HUDEP-2 (cell line): Measurements from ENCODE around the gene HACD4.
"Not testable (repeated sequence)": the region's sequence is repeated elsewhere in the genome, so short reads cannot be mapped to it uniquely, and the experiment has no call there.

Experiments used
- DNase-seq, 76 experiments: peaks; one replicate each; lab custom pipeline; 2025; ENCODE audit not compliant: unreplicated experiment in 76 of 76; lab: John Stamatoyannopoulos, UW

HACD4 gene

GRCh38 chr9:21016701-21017491, 14.5 kb downstream of the HACD4 start:
- DNase-seq = no peak

DNA sequence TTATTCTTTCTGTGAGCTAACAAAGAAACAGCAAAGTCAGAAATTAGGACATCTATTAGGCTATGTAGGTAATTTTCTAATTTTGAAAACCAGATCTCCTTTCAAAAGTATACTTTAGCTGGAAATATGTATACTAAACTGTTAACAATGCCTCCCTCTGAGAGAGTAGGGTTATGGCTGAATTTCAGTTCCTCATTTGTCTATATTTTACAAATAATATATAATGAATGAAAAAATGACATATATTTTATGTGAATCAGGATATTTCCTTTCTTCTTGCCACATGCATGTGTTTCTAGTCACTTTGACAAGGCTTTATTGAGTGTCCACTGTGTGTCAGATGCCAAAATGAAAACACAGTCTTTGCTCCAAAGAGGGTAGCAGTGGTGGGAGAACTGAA, 15.4 kb downstream of the HACD4 start:
- DNase-seq = no peak

DNA sequence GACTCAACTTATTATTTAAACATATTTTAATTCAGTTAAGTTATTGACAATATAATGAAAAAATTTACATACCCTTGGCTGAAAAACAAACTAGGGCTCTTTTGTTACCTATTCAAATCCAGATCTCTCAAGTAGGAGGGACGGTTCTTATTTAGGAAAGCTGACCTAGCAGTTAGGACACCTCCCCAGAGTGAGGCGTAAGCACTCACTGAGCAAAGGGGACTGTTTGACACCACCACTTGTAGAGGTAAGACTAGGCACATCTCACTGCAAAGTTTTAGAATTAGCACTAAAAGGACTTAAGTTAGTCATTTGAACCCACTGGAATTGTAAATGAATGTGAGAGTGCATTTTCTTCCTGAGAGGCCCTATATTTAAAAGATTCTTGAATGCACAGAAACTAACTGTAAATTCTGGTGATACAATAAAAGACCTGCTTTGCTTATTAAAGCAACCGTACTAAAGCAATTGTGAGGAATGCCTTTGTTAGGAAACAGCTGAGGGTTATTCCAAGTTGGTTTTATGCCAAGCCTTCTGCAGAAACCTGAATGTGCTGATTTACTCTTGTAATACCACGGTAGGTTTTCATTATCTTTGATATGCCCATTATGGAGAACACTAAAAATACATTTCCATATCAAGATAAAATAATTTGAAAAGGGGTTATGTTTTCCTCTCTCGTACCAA, 16.2 kb downstream of the HACD4 start:
- DNase-seq = no peak

GRCh38 chr9:21002040-21002439, 29.4 kb downstream of the HACD4 start:
- no peak for DNase-seq

- DNase-seq = no peak
Observed at GRCh38 chr9:21001581-21001980, 29.9 kb downstream of the HACD4 start.

DNA sequence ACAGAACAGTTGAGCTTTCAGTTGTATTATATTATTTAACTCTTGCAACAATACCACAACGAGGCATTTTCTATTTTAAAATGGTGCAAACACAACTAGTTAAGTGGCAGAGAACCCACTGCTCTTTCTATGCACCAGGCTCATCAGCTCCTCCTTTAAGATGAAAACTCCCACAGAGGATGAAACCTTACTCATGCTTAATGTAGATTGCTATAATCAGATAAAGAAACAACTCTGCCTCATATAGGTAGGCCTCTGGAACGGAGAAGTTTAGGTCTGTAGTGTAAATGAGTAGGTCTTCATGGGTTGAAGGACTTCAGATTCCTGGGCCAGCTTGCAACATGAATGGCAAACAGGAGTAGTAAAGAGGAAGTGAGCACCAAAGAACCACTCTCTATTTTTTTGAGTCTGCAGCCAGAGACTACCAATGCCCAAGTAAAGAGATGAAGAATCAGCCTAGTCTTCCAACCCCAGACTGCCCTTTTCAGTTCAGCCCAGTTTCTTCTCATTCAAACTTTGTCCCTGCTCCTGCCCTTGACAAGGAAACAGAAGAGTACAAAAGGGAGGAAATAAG, 33.9 kb downstream of the HACD4 start:
- DNase-seq = no peak

DNA sequence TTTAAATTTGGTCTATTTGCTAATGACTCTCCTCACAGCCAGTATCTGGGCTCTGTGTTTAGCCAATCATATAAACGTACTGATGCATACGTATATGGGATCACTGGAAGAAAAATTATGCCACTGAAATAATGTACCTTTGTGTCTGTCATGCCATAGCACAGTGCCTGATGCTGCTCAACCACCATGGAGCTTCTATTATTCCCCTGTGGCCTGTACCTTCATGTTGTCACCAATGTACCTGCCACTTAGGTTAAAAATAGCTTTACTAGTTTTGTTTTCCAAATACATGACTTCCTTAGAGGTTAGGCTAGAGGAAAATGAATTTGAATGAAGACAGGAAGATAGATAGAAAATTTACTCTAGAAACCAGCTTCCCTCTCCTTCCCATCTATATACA, 34.6 kb downstream of the HACD4 start:
- DNase-seq = no peak

GRCh38 chr9:20995616-20996015, 35.8 kb downstream of the HACD4 start:
- no peak for DNase-seq

DNA sequence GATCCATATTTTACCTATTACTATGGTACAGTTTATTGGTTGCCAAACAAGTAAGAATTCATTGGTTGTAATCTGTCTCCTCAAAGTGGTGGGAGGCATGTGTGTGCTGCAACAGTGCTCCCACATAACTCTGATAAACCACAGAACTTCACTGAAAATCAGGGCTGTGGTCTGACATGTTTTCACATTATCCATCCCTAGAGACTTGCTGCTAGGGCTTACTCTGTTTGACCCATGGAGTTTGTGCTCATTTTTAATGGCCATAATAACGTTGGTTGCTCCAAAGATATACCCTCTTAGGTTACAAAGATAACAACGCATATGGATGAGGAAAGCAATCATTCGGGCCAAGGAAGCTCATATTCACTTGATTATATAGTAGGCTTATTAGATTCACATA, 37.0 kb downstream of the HACD4 start:
- no peak for DNase-seq

- no peak for DNase-seq
Observed at GRCh38 chr9:20990867-20991266, 40.6 kb downstream of the HACD4 start.

DNA sequence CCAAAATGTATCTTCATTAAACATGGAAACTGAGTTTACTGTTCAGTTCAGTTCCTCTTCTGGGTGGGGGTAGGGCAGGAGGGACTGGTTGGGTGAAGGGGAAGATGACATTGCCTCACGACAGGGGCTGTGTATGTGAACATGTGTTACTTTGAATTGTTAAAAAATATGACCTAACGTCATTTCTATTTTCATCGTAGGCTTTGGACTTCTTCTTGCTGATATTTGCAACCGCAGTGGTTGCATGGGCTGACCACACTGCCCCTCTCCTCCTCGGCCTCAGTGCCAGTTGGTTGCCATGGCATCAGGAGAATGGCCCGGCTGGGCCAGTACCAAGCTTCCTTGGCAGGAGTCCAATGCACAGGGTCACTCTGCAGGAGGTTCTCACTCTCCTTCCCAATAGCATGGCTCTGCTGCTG, 41.5 kb downstream of the HACD4 start:
- DNase-seq = no peak

GRCh38 chr9:20988671-20989315, 42.6 kb downstream of the HACD4 start:
- no peak for DNase-seq

- DNase-seq = no peak
Observed at GRCh38 chr9:20988061-20988460, 43.4 kb downstream of the HACD4 start.

DNA sequence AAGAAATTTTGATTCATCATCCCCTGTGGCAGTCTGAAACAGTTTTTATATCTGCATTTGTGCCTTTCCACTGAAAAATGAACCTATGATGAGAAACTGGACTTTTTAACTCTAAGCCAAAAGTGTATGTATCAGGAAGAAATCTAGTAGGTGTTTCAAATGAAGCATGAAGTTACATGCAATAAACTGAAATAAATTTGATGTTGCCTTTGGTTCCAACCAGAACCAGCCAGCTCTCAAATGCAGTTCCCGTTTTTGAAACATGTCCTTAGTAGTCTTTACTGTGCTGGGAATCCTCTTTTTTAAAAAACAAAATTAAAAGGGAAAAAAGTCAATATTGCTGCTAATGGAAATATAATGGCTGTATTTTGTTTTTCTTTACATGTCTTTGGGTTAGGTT, 43.9 kb downstream of the HACD4 start:
- no peak for DNase-seq

DNA sequence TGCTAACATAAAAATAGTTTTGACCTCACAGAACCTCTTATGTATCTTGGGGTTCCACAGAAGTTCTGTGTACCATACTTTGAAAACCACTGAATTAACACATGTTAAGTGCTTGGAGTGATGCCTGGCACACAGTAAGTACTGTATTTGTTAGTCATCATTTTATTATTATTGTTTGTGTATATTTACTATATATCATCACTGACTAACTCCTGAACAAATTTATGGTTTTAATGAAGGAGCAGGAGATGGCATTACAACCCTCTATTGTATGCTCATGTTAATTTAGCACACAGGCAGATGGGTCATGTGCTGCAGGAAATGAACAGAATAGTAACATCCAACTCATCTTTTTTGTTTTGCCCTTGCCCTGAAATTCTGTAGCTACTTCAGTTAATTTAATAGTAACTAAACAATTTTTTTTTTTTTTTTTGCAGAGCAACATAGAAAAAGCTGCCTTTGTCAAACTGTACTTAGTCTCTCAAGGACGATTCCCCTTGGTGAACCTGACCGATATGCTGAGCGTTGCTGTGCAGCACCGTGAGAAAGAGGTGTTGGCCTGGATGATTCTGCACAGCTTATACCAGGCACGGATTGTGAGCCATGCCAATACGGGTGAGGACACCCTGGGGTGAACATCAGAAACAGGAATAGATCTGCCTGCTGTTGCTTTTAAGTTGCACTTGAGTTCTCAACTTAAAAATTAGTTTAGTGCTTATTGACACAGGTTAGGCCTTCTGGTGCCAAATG, 45.4 kb downstream of the HACD4 start:
- no peak for DNase-seq

DNA sequence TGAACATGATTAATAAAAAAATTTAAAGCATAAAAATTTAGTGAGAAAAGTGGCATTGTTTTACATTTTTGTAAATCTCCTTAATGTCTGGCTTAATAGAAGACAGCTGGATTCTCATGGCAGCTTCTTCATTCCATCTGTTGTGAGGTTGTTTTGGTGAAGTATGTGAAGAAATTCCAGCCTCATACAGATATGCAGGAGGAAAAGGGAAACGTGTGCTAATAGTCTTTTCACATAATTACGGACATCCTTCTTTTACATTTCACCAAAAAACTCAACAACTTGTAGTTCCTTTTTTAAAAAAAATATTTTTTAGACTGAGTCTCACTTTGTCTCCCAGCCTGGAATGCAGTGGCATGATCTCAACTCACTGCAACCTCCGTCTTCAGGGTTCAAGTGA, 46.9 kb downstream of the HACD4 start:
- no peak for DNase-seq

GRCh38 chr9:20981486-20981885, 50.0 kb downstream of the HACD4 start:
- DNase-seq = no peak

- DNase-seq = no peak
Observed at GRCh38 chr9:20980832-20981455, 50.5 kb downstream of the HACD4 start.

DNA sequence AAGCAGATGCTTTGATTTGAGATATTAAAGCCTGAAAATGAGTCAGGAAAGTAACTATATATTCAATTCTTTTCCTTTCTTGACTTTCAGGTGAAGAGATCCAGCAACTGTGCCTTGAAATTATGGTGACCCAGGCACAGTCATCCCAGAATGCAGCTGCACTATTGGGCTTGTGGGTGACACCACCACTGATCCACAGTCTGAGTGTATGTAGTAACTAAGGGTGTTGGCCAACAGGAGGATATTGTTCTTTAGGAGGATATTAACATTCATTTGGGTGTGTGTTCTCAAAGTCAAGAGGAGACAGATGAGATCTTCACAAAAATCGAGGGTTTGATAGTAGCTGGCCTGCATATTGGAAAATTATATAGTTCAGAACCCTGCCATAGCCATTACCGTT, 53.2 kb downstream of the HACD4 start:
- DNase-seq = no peak

GRCh38 chr9:20974191-20974938, 57.1 kb downstream of the HACD4 start:
- DNase-seq = not testable (repeated sequence)
